Testis (tissue), 3 donors: Measurements from ENCODE around the gene KCTD16. TPM values are rescaled to one million over a fixed set of nuclear protein-coding genes. Genes with fewer than 3 reads are reported as not detected.

Experiments used
- DNase-seq: peaks from one replicate; pipeline ENCODE4 v3.0.0-alpha.2; 2019
- H3K27ac ChIP-seq, 2 donors: fragments of 200-600 bp; sonication (generic); one replicate each; pipeline ENCODE4 v1.5.1; 2019
- H3K27me3 ChIP-seq: fragments of 200-600 bp; sonication (generic); one replicate; pipeline ENCODE4 v1.5.1; 2019
- H3K36me3 ChIP-seq: fragments of 200-600 bp; sonication (generic); one replicate; pipeline ENCODE4 v1.5.1; 2017; ENCODE audit warnings: low read depth; ENCODE audit errors: missing control alignments
- H3K4me1 ChIP-seq: fragments of 200-600 bp; sonication (generic); one replicate; pipeline ENCODE4 v1.5.1; 2019
- H3K4me3 ChIP-seq, 2 donors: fragments of 200-600 bp; sonication (generic); one replicate each; pipeline ENCODE4 v1.5.1; 2017 to 2019
- H3K9me3 ChIP-seq: fragments of 200-600 bp; sonication (generic); one replicate; pipeline ENCODE4 v1.5.1; 2017
- CTCF ChIP-seq, 3 experiments: fragments of 450-650 bp in 2 of 3; fragments of 200-600 bp in 1 of 3; sonication (generic) in 1 of 3; IDR thresholded peaks; one replicate each; pipeline ENCODE4 v1.5.1; 2016 to 2019; ENCODE audit warnings: antibody characterized with exemption in 3 of 3, mild to moderate bottlenecking in 2 of 3, moderate library complexity in 1 of 3
- POLR2A ChIP-seq: fragments of 450-650 bp; IDR thresholded peaks from one replicate; pipeline ENCODE4 v1.6.1; 2017; ENCODE audit warnings: antibody characterized with exemption, mild to moderate bottlenecking, moderate library complexity
- WGBS, 2 donors: methylation state at CpG; one replicate each; pipeline ENCODE4 v1.1.5; 2018; 5-methylcytosine and 5-hydroxymethylcytosine counted together
- intact Hi-C: fragments of 100-400 bp; cut with DNase I; formaldehyde crosslinking; loops from one replicate; pipeline ENCODE4 v1.15.1; 2023; ENCODE audit warnings: low total_unique reads
- polyA plus RNA-seq: library from polyadenylated mRNA; stranded (reverse); fragments of 350-450 nt; fragmentation: Illumina TruSeq; extraction: RNeasy Lipid Tissue Mini Kit (QIAGEN cat#74804); gene quantifications from one replicate; pipeline ENCODE4 v1.2.3, GENCODE V29; 2014; ENCODE audit warnings: low read depth, low replicate concordance; ENCODE audit not compliant: insufficient read depth
- total RNA-seq, 2 donors: library from RNA; depleted of rRNA; stranded (reverse); fragments of >200 nt; gene quantifications; one replicate each; pipeline ENCODE4 v1.2.3, GENCODE V29; 2016

The KCTD16 gene
- total and polyA plus RNA-seq, 3 donors from 2014 or later, result 1.4 to 3.2 (median 2.7) TPM

- Histone ChIP-seq H3K27ac (no peak overlapping the region), H3K36me3 (no peaks in the 10 kb centered on the region), H3K4me3 (no peak overlapping the region), H3K27me3 (no peaks in the 10 kb centered on the region), H3K4me1 (no peaks in the 10 kb centered on the region), H3K9me3 (no peaks in the 10 kb centered on the region)
- WGBS, 2 donors, result 88 to 92% methylated on average over 2 of the region's 2 CpGs
- no peak for TF ChIP-seq CTCF (IDR thresholded peaks at IDR 0.05)
- no peak for TF ChIP-seq POLR2A
- no peak for DNase-seq
- intact Hi-C loops, result no loop called here
These were observed 314.9 kb downstream of the KCTD16 start for GRCh38 chr5:144485540-144485939.

- Histone ChIP-seq H3K4me3 (no peak overlapping the region), H3K27me3 (no peaks in the 10 kb centered on the region), H3K36me3 (no peaks in the 10 kb centered on the region), H3K27ac (no peak overlapping the region), H3K4me1 (no peaks in the 10 kb centered on the region), H3K9me3 (no peaks in the 10 kb centered on the region)
- 58 to 60% methylated on average over 1 of the region's 1 CpG for WGBS, 2 donors
- DNase-seq, result no peak
- intact Hi-C loops, result no loop called here
- no peak for TF ChIP-seq POLR2A
These were observed 316.5 kb downstream of the KCTD16 start for GRCh38 chr5:144487207-144487606.

GRCh38 chr5:144487761-144488160 is 317.1 kb downstream of the KCTD16 start:
- Histone ChIP-seq H3K9me3 (no peaks in the 10 kb centered on the region), H3K36me3 (no peaks in the 10 kb centered on the region), H3K27me3 (no peaks in the 10 kb centered on the region), H3K27ac (no peak overlapping the region), H3K4me1 (no peaks in the 10 kb centered on the region), H3K4me3 (no peak overlapping the region)
- no peak for DNase-seq
- TF ChIP-seq POLR2A (no peak), CTCF (IDR thresholded peaks at IDR 0.05) (no peak)
- intact Hi-C loops, result no loop called here

DNA sequence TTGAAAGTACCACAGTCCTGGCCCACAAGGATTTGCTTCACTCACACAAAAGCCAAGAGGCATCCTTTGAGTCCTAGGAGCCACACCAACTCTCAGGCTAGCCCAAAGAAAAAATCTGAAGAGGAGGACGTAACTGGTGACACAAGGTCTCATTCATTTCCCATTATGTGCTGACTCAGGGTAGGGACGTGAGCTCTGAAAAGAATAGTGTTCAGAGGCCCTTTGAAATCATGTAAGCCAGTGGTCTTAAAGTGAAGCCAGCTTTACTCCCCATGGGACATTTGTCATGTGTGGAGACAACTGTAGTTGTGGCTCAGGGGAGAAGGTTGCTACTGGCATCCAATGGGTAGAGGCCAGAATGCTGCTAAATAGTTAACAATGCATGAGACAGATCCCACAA is 332.4 kb downstream of the KCTD16 start:
- no peak for DNase-seq
- intact Hi-C loops, result no loop called here
- Histone ChIP-seq H3K4me1 (no peaks in the 10 kb centered on the region), H3K36me3 (no peaks in the 10 kb centered on the region), H3K9me3 (no peaks in the 10 kb centered on the region), H3K27me3 (no peaks in the 10 kb centered on the region), H3K27ac (no peak overlapping the region), H3K4me3 (no peak overlapping the region)
- TF ChIP-seq POLR2A, result no peak
- no peak for TF ChIP-seq CTCF (IDR thresholded peaks at IDR 0.05)
- 89 to 92% methylated on average over 2 of the region's 2 CpGs for WGBS, 2 donors

DNA sequence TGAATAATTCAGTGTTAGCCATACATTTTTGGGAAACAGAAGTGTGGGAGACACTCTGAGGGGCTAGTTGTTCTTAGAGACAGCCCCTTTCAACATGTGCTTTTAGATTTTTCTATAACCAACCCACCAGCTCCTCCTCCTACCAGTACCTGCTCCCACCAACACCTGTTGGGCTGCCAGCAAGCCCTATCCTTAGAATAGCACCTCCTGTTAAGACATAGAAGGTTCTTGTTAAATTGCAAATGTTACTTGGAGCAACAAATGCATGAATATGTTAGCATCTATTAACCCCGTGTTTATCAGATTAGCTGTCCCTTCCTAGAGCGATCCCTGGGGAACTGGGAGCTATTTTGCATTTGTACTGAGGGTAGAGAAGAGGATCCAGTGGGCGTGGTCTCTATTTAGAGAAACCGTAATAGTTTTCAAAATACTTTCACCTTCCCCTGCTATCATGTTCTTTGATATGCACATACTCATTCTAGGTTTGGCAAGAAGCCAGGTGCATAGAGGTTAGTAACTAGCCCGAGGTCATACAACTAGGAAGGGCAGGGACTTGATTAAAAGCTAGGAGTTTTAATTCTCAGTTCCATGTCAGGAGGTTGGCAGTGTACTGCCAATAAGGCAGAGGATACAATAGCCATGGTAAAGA is 334.4 kb downstream of the KCTD16 start:
- Histone ChIP-seq H3K4me3 (no peak overlapping the region), H3K9me3 (no peaks in the 10 kb centered on the region), H3K27me3 (no peaks in the 10 kb centered on the region), H3K27ac (no peak overlapping the region), H3K4me1 (no peaks in the 10 kb centered on the region), H3K36me3 (no peaks in the 10 kb centered on the region)
- intact Hi-C loops, result no loop called here
- 37 to 39% methylated on average over 5 of the region's 5 CpGs for WGBS, 2 donors
- DNase-seq, result no peak
- TF ChIP-seq POLR2A (no peak), CTCF (IDR thresholded peaks at IDR 0.05) (no peak)
